HepG2 (cell line): ENCODE measurements around the gene CAMK2D. TPM values are rescaled to one million over a fixed set of nuclear protein-coding genes. Genes with fewer than 3 reads are reported as not detected.

ENCODE experiments used
- ATAC-seq: fragments of 200-7000 bp; cut with Tn5 transposase; 3 replicates; pipeline ENCODE4 v1.9.1; 2020; ENCODE audit warnings: mild to moderate bottlenecking, moderate library complexity
- BruUV-seq: library from RNA; stranded (reverse); fragments of 400-500 nt; replicated peaks from 2 replicates; lab custom pipeline; 2021; lab: Mats Ljungman, UMichigan
- CTCF ChIA-PET: fragments of 300-600 bp; formaldehyde crosslinking; extraction: SDS; loops from one replicate; lab custom pipeline; 2021; ENCODE audit warnings: low total read pairs, inconsistent platforms, low intra/inter-chr PET ratio; lab: Yijun Ruan, JAX
- POLR2A ChIA-PET: fragments of 350-600 bp; sonication (Branson Sonifier 250); formaldehyde crosslinking; loops from one replicate; lab custom pipeline; 2020; ENCODE audit warnings: antibody characterized with exemption, inconsistent platforms; lab: Yijun Ruan, JAX
- DNase-seq: peaks from one replicate; pipeline ENCODE4 v3.0.0-alpha.2; 2015; ENCODE audit warnings: low spot score
- FAIRE-seq: peaks from 3 replicates; lab custom pipeline; 2011; peaks lifted over from hg19 to GRCh38; lab: Jason Lieb, UNC
- H2AFZ ChIP-seq: one replicate; pipeline ENCODE4 v1.6.1; 2011; ENCODE audit warnings: low read length, inconsistent platforms
- H3K27ac ChIP-seq: fragments of 300-600 bp; 3 replicates; pipeline ENCODE4 v1.8.0; 2011; ENCODE audit warnings: mixed run types, mild to moderate bottlenecking, mixed read lengths, low read length, inconsistent platforms; ENCODE audit not compliant: insufficient read depth; ENCODE audit errors: extremely low read length
- H3K27me3 ChIP-seq, 2 experiments: fragments of 200-600 bp in 1 of 2; 2 replicates in 1 of 2; 3 replicates in 1 of 2; pipeline versions ENCODE4 v1.6.0 to v1.8.0; 2011; ENCODE audit warnings: low read length in 2 of 2, mild to moderate bottlenecking in 2 of 2, moderate library complexity in 2 of 2, inconsistent platforms in 1 of 2; ENCODE audit not compliant: insufficient read depth in 2 of 2, control insufficient read depth in 1 of 2
- H3K36me3 ChIP-seq, 2 experiments: fragments of 200-600 bp in 1 of 2; replicated peaks in 1 of 2; 2 replicates in 1 of 2; 3 replicates in 1 of 2; pipeline versions ENCODE4 v1.5.1 to v1.8.0; 2011; ENCODE audit warnings: low read length in 2 of 2, inconsistent platforms in 1 of 2; ENCODE audit not compliant: insufficient read depth in 2 of 2, control insufficient read depth in 1 of 2
- H3K4me1 ChIP-seq: 2 replicates; pipeline ENCODE4 v1.5.1; 2012; ENCODE audit warnings: low read length, inconsistent platforms; ENCODE audit not compliant: insufficient read depth
- H3K4me2 ChIP-seq: 2 replicates; pipeline ENCODE4 v1.6.0; 2011; ENCODE audit warnings: low read depth, low read length, inconsistent platforms
- H3K4me3 ChIP-seq, 3 experiments: fragments of 200-600 bp in 1 of 3; sonication (generic), shearing (Covaris generic) in 1 of 3; replicated peaks in 1 of 3; 2 replicates each; pipeline ENCODE4 v1.5.1; 2011 to 2016; ENCODE audit warnings: low read length in 3 of 3, inconsistent platforms in 2 of 3, low read depth in 2 of 3, mild to moderate bottlenecking in 2 of 3, control low read depth in 1 of 3, mixed read lengths in 1 of 3; ENCODE audit not compliant: insufficient read depth in 1 of 3
- H3K79me2 ChIP-seq: one replicate; pipeline ENCODE4 v1.6.1; 2011; ENCODE audit warnings: low read length, inconsistent platforms; ENCODE audit not compliant: insufficient read depth
- H3K9ac ChIP-seq: 2 replicates; pipeline ENCODE4 v1.6.0; 2011; ENCODE audit warnings: mild to moderate bottlenecking, low read depth, low read length, inconsistent platforms; ENCODE audit not compliant: insufficient read depth
- H3K9me3 ChIP-seq: 2 replicates; pipeline ENCODE4 v1.5.1; 2012; ENCODE audit warnings: mild to moderate bottlenecking, low read length
- H4K20me1 ChIP-seq: 2 replicates; pipeline ENCODE4 v1.6.0; 2011; ENCODE audit warnings: inconsistent platforms, mild to moderate bottlenecking, low read length, moderate library complexity; ENCODE audit not compliant: insufficient read depth
- ATF4 ChIP-seq, 2 experiments: fragments of 450-650 bp in 1 of 2; sonication (generic) in 1 of 2; formaldehyde crosslinking; IDR thresholded peaks; 2 replicates each; pipeline versions ENCODE4 v1.5.0 to v1.8.0; 2020 to 2022; ENCODE audit warnings: mild to moderate bottlenecking in 1 of 2, missing genetic modification reagents in 1 of 2
- CBX2 ChIP-seq, 2 experiments: fragments of 200-600 bp in 1 of 2; sonication (generic); formaldehyde crosslinking in 1 of 2; IDR thresholded peaks; 2 replicates each; pipeline versions ENCODE4 v1.7.0 to v1.8.1; 2018 to 2022; ENCODE audit warnings: low read depth in 2 of 2, low read length in 1 of 2, mild to moderate bottlenecking in 1 of 2, missing genetic modification reagents in 1 of 2
- HNRNPUL1 ChIP-seq: fragments of 200-400 bp; formaldehyde crosslinking; IDR thresholded peaks from 2 replicates; pipeline ENCODE4 v1.6.1; 2017; ENCODE audit warnings: low read depth, mild to moderate bottlenecking, low read length, moderate library complexity
- JUNB ChIP-seq: sonication (generic); formaldehyde crosslinking; IDR thresholded peaks from 2 replicates; pipeline ENCODE4 v1.8.0; 2022; ENCODE audit warnings: missing genetic modification reagents, mild to moderate bottlenecking, borderline replicate concordance
- MEIS2 ChIP-seq: sonication (generic); formaldehyde crosslinking; IDR thresholded peaks from 2 replicates; pipeline ENCODE4 v1.9.0; 2021; ENCODE audit warnings: mild to moderate bottlenecking, missing genetic modification reagents
- NFIB ChIP-seq: sonication (generic); formaldehyde crosslinking; IDR thresholded peaks from 2 replicates; pipeline ENCODE4 v1.9.0; 2021; ENCODE audit warnings: missing genetic modification reagents, mild to moderate bottlenecking, borderline replicate concordance
- PITX1 ChIP-seq: sonication (generic); formaldehyde crosslinking; IDR thresholded peaks from 2 replicates; pipeline ENCODE4 v1.5.1; 2020; ENCODE audit warnings: mild to moderate bottlenecking, missing genetic modification reagents
- RCOR2 ChIP-seq: IDR thresholded peaks from 2 replicates; pipeline ENCODE4 v1.6.1; 2016; ENCODE audit warnings: missing biosample characterization, missing genetic modification reagents
- SOX13 ChIP-seq, 3 experiments: fragments of 450-650 bp in 1 of 3; sonication (generic) in 1 of 3; formaldehyde crosslinking in 1 of 3; IDR thresholded peaks in 2 of 3; conservative IDR thresholded peaks in 1 of 3; 2 replicates each; pipeline versions ENCODE4 v1.5.0 to v1.6.1; 2016 to 2020; ENCODE audit warnings: antibody characterized with exemption in 1 of 3, mild to moderate bottlenecking in 1 of 3, missing compliant biosample characterization in 1 of 3, missing genetic modification reagents in 1 of 3, moderate library complexity in 1 of 3
- TIGD3 ChIP-seq: sonication (generic); formaldehyde crosslinking; IDR thresholded peaks from 2 replicates; pipeline ENCODE4 v1.5.1; 2020; ENCODE audit warnings: mild to moderate bottlenecking, missing genetic modification reagents, borderline replicate concordance
- ZNF12 ChIP-seq: sonication (generic); formaldehyde crosslinking; IDR thresholded peaks from 2 replicates; pipeline ENCODE4 v1.5.0; 2020; ENCODE audit warnings: missing genetic modification reagents
- ZNF138 ChIP-seq: sonication (generic); formaldehyde crosslinking; IDR thresholded peaks from 2 replicates; pipeline ENCODE4 v1.5.0; 2020; ENCODE audit warnings: mild to moderate bottlenecking, low read depth, missing genetic modification reagents
- ZNF841 ChIP-seq: sonication (generic); formaldehyde crosslinking; IDR thresholded peaks from 2 replicates; pipeline ENCODE4 v1.8.1; 2023; ENCODE audit warnings: missing genetic modification reagents, borderline replicate concordance
- in situ Hi-C: cut with HindIII; loops from 2 replicates; pipeline ENCODE4 v1.10.0; 2017; ENCODE audit warnings: low pct_unique_long_range_greater_than_20kb; ENCODE audit not compliant: extremely low pct_ligation_motif_present
- intact Hi-C: fragments of 100-400 bp; cut with micrococcal nuclease; formaldehyde crosslinking; loops from one replicate; pipeline ENCODE4 v1.10.0; 2022; ENCODE audit not compliant: unreplicated experiment
- polyA plus RNA-seq, 8 experiments: library from polyadenylated mRNA; depleted of rRNA in 3 of 8; stranded (reverse) in 7 of 8; unstranded in 1 of 8; fragments of >200 nt; fragmentation: Illumina TruSeq in 4 of 8; extraction: Trizol in 4 of 8; gene quantifications; 2 replicates each; pipeline versions ENCODE4 v1.2.1 to v1.2.3, GENCODE V29; 2011 to 2016; ENCODE audit warnings: low read depth in 4 of 8, missing spikeins in 1 of 8, mixed read lengths in 1 of 8; ENCODE audit not compliant: insufficient read depth in 1 of 8
- total RNA-seq, 5 experiments: library from RNA; depleted of rRNA; stranded (reverse); fragments of >200 nt; fragmentation: Illumina TruSeq; extraction: Trizol; gene quantifications; 2 replicates each; pipeline ENCODE4 v1.2.3, GENCODE V29; 2016; ENCODE audit warnings: low read depth in 1 of 5
- TF ChIP-seq, protein P1 (sequence below): sonication (generic); formaldehyde crosslinking; IDR thresholded peaks from 2 replicates; pipeline ENCODE4 v1.4.0; 2020; ENCODE audit warnings: missing genetic modification reagents

The CAMK2D gene
- total and polyA plus RNA-seq, 2 of the 13 experiments (the other 11 are each of a cell fraction or from before 2014, with no cell fraction given): 18.0 to 65.4 TPM

DNA sequence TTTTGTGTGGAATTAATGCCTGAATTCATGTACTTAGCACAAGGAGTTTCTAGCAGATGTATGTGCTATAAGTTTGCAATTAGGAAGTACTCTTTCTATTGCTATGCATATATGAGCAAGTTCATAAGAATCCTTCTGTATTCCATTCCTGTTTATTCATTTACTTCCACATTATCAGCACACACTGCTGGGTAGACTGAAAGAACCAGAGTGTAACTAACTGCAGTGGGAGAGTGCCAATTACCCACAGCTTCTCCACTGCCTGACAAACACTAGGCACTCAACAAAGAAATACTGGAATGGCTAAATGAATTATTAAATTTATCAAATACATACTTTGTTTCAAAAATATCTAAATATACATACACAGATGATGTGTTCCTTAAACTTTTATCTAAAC is 219.6 kb downstream of the CAMK2D start:
- FAIRE-seq (no peak), ATAC-seq (no peak), DNase-seq (no peak)
- TF ChIP-seq MEIS2 (CRISPR knock-in tag) (no peak), ZNF12 (no peak), PITX1 (CRISPR knock-in tag) (no peak), SOX13 (IDR thresholded peaks at IDR 0.05) (no peak), SOX13 (CRISPR knock-in tag; conservative IDR thresholded peaks at IDR 0.05 in 1 of 2, IDR thresholded peaks at IDR 0.05 in 1 of 2) (no peak), TIGD3 (CRISPR knock-in tag) (no peak), ATF4 (CRISPR knock-in tag; IDR thresholded peaks at IDR 0.05) (no peak), RCOR2 (CRISPR knock-in tag) (no peak), ZNF138 (CRISPR knock-in tag) (no peak), JUNB (CRISPR knock-in tag) (no peak), NFIB (CRISPR knock-in tag) (no peak), CBX2 (IDR thresholded peaks at IDR 0.05; ENCODE audit: low read depth, low read length) (no peak), CBX2 (CRISPR knock-in tag; IDR thresholded peaks at IDR 0.05; ENCODE audit: low read depth) (no peak), ZNF841 (CRISPR knock-in tag) (no peak), HNRNPUL1 (no peak)
- TF ChIP-seq, protein P1, sequence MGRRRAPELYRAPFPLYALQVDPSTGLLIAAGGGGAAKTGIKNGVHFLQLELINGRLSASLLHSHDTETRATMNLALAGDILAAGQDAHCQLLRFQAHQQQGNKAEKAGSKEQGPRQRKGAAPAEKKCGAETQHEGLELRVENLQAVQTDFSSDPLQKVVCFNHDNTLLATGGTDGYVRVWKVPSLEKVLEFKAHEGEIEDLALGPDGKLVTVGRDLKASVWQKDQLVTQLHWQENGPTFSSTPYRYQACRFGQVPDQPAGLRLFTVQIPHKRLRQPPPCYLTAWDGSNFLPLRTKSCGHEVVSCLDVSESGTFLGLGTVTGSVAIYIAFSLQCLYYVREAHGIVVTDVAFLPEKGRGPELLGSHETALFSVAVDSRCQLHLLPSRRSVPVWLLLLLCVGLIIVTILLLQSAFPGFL (CRISPR knock-in tag): no peak
- H3K4me1 ChIP-seq: no peaks in the 10 kb centered on the region
- H2AFZ ChIP-seq: no peak overlapping the region
- H3K27ac ChIP-seq: no peak overlapping the region
- POLR2A ChIA-PET: no interaction called here
- H3K27me3 ChIP-seq: no peaks in the 10 kb centered on the region
- H3K9me3 ChIP-seq: no peaks in the 10 kb centered on the region
- H3K4me3 ChIP-seq: no peak overlapping the region
- H4K20me1 ChIP-seq: no peaks in the 10 kb centered on the region
- intact Hi-C loops (no loop called here), in situ Hi-C loops (no loop called here)
- no peak overlapping the region for H3K4me2 ChIP-seq
- 0 out of 5 replicates have a peak, but pooled peaks cover 0 to 5% of the 10 kb centered on the region in 2 experiments for H3K36me3 ChIP-seq
- CTCF ChIA-PET: no interaction called here
- H3K9ac ChIP-seq: no peak overlapping the region
- no peaks in the 10 kb centered on the region for H3K79me2 ChIP-seq
- BruUV-seq: no TSS peak
